Kidney (tissue), 14 donors: ENCODE results near the gene TRPC5OS. TPM values are rescaled to one million over a fixed set of nuclear protein-coding genes. Genes with fewer than 3 reads are reported as not detected.
A peak's percentile ranks its signal among the peaks of the same experiment; 100 is the strongest.

Experiments
- DNase-seq, 5 donors: peaks; one replicate each; pipeline ENCODE4 v3.0.0-alpha.2; 2013 to 2020
- FAIRE-seq: peaks from 2 replicates; lab custom pipeline; 2012; peaks lifted over from hg19 to GRCh38; lab: Jason Lieb, UNC
- H3K27ac ChIP-seq, 2 donors: one replicate each; pipeline ENCODE4 v1.7.0; 2013; ENCODE audit warnings: low read depth in 2 of 2, low read length in 2 of 2, inconsistent platforms in 1 of 2
- H3K27me3 ChIP-seq: one replicate; pipeline ENCODE4 v1.7.1; 2013; ENCODE audit warnings: low read length, inconsistent platforms; ENCODE audit not compliant: control insufficient read depth, insufficient read depth
- H3K36me3 ChIP-seq, 3 donors: one replicate each; pipeline versions ENCODE4 v1.7.0 to v1.7.1; 2013; ENCODE audit warnings: low read length in 3 of 3, control low read depth in 1 of 3, inconsistent platforms in 1 of 3; ENCODE audit not compliant: insufficient read depth in 3 of 3, control insufficient read depth in 2 of 3
- H3K4me1 ChIP-seq, 3 donors: one replicate each; pipeline versions ENCODE4 v1.7.0 to v1.7.1; 2013; ENCODE audit warnings: low read length in 3 of 3, inconsistent platforms in 1 of 3, low read depth in 1 of 3; ENCODE audit not compliant: control insufficient read depth in 2 of 3, insufficient read depth in 2 of 3
- H3K4me3 ChIP-seq, 3 donors: one replicate each; pipeline versions ENCODE4 v1.7.0 to v1.8.1; 2013; ENCODE audit warnings: low read length in 3 of 3, control low read depth in 1 of 3, inconsistent platforms in 1 of 3
- H3K9ac ChIP-seq, 3 donors: one replicate each; pipeline versions ENCODE4 v1.7.0 to v1.7.1; 2013; ENCODE audit warnings: low read length in 3 of 3, control low read depth in 1 of 3, inconsistent platforms in 1 of 3
- H3K9me3 ChIP-seq, 3 donors: one replicate each; pipeline versions ENCODE4 v1.7.0 to v1.7.1; 2013; ENCODE audit warnings: low read length in 3 of 3, control low read depth in 1 of 3, inconsistent platforms in 1 of 3; ENCODE audit not compliant: control insufficient read depth in 2 of 3, insufficient read depth in 1 of 3
- CTCF ChIP-seq: IDR thresholded peaks from 3 replicates; pipeline ENCODE4 v1.5.1; 2012; ENCODE audit warnings: mild to moderate bottlenecking, moderate library complexity, borderline replicate concordance; ENCODE audit not compliant: insufficient read depth; ENCODE audit errors: extremely low read depth
- intact Hi-C: fragments of 100-400 bp; cut with DNase I; formaldehyde crosslinking; loops from one replicate; pipeline ENCODE4 v1.11.1; 2022
- polyA plus RNA-seq: library from polyadenylated mRNA; stranded (reverse); fragments of 350-450 nt; fragmentation: Illumina TruSeq; extraction: RNeasy Lipid Tissue Mini Kit (QIAGEN cat#74804); gene quantifications from one replicate; pipeline ENCODE4 v1.2.3, GENCODE V29; 2014; ENCODE audit warnings: low read depth, low replicate concordance; ENCODE audit not compliant: insufficient read depth
- total RNA-seq: library from RNA; stranded (reverse); fragmentation: NEBNext Ultra II Directional; extraction: Animal tissue kit (Norgen Biotek cat#: 25700); gene quantifications from one replicate; pipeline ENCODE4 v1.2.1, GENCODE V29; 2021
- donor health status: control.
- donor health status: control.
- donor health status: control.
- donor health status: control.
- donor health status: control.
- donor health status: DM: yes; HTN: yes; CAD: no.
- donor health status: Normal renal cell carcinoma (clear cell type).

The TRPC5OS gene
- total and polyA plus RNA-seq, 2 donors from 2014 or later: 0.13 TPM; not detected in 1

GRCh38 chrX:111850975-111851374 lies 25.0 kb upstream of the TRPC5OS start:
- DNase-seq: no peak

GRCh38 chrX:111854556-111855490 lies 21.2 kb upstream of the TRPC5OS start:
- intact Hi-C loops: no loop called here
- Histone ChIP-seq H3K4me3 (no peak overlapping the region), H3K27ac (no peak overlapping the region), H3K27me3 (no peaks in the 10 kb centered on the region), H3K9ac (no peak overlapping the region), H3K4me1 (no peaks in the 10 kb centered on the region), H3K9me3 (no peaks in the 10 kb centered on the region), H3K36me3 (no peaks in the 10 kb centered on the region)
- FAIRE-seq (no peak), DNase-seq (peak in 1 of 5 donors; percentile 7)
- no peak for TF ChIP-seq CTCF

More at GRCh38 chrX:111850975-111851374, 25.0 kb upstream of the TRPC5OS start:
- no peak overlapping the region for H3K27ac ChIP-seq
- no peaks in the 10 kb centered on the region for H3K27me3 ChIP-seq
- no peaks in the 10 kb centered on the region for H3K36me3 ChIP-seq
- H3K9me3 ChIP-seq: no peaks in the 10 kb centered on the region
- no peak overlapping the region for H3K9ac ChIP-seq
- intact Hi-C loops: no loop called here
- H3K4me3 ChIP-seq: no peak overlapping the region
- no peaks in the 10 kb centered on the region for H3K4me1 ChIP-seq
- no peak for FAIRE-seq
- no peak for TF ChIP-seq CTCF

GRCh38 chrX:111857534-111858060 lies 18.4 kb upstream of the TRPC5OS start:
- no peaks in the 10 kb centered on the region for H3K4me1 ChIP-seq
- TF ChIP-seq CTCF: no peak
- intact Hi-C loops: no loop called here

More at GRCh38 chrX:111857534-111858060, 18.4 kb upstream of the TRPC5OS start:
- Histone ChIP-seq H3K27ac (no peak overlapping the region), H3K36me3 (no peaks in the 10 kb centered on the region), H3K9ac (no peak overlapping the region), H3K4me3 (no peak overlapping the region), H3K27me3 (no peaks in the 10 kb centered on the region), H3K9me3 (no peaks in the 10 kb centered on the region)
- no peak for FAIRE-seq
- no peak for DNase-seq
